Measurements from ENCODE around the gene PLA2G6.
"Not testable (repeated sequence)": the region's sequence is repeated elsewhere in the genome, so short reads cannot be mapped to it uniquely, and the experiment has no call there.

DNA sequence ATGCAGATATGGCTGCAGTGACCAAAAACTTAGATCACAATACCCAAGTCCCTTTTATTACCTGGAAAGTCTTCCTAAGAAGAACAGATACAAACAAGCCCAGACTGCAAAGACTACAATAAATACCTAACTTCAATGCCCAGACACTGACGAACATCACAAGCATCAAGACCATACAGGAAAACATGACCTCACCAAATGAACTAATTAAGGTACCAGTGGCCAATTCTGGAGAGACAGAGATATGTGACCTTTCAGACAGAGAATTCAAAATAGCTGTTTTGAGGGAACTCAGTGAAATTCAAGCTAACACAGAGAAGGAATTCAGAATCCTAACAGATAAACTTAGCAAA, 27.1 kb downstream of the PLA2G6 start:
- TF ChIP-seq POLR2A (IDR thresholded peaks at IDR 0.05), result not testable (repeated sequence)
- TF ChIP-seq, protein P1, sequence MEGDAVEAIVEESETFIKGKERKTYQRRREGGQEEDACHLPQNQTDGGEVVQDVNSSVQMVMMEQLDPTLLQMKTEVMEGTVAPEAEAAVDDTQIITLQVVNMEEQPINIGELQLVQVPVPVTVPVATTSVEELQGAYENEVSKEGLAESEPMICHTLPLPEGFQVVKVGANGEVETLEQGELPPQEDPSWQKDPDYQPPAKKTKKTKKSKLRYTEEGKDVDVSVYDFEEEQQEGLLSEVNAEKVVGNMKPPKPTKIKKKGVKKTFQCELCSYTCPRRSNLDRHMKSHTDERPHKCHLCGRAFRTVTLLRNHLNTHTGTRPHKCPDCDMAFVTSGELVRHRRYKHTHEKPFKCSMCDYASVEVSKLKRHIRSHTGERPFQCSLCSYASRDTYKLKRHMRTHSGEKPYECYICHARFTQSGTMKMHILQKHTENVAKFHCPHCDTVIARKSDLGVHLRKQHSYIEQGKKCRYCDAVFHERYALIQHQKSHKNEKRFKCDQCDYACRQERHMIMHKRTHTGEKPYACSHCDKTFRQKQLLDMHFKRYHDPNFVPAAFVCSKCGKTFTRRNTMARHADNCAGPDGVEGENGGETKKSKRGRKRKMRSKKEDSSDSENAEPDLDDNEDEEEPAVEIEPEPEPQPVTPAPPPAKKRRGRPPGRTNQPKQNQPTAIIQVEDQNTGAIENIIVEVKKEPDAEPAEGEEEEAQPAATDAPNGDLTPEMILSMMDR (IDR thresholded peaks at IDR 0.05), result not testable (repeated sequence)

Data from lower leg skin (tissue), 3 donors.